ENCODE results near the gene CMIP.

Gene CMIP

GRCh38 chr16:81539009-81539758 lies 94.6 kb downstream of the CMIP start:
- no peak for DNase-seq (ENCODE audit: low read depth, low spot score)
- H3K4me3 ChIP-seq (ENCODE audit: low read length) = no peak overlapping the region

- H3K4me3 ChIP-seq (ENCODE audit: low read length) = no peak overlapping the region
- DNase-seq (ENCODE audit: low read depth, low spot score) = no peak
Observed at GRCh38 chr16:81539759-81540472, 95.3 kb downstream of the CMIP start.

- H3K4me3 ChIP-seq (ENCODE audit: low read length) = no peak overlapping the region
- no peak for DNase-seq (ENCODE audit: low read depth, low spot score)
Observed at GRCh38 chr16:81541314-81541713, 96.7 kb downstream of the CMIP start.

GRCh38 chr16:81542609-81543570 lies 98.3 kb downstream of the CMIP start:
- H3K4me3 ChIP-seq (ENCODE audit: low read length) = no peak overlapping the region
- DNase-seq (ENCODE audit: low read depth, low spot score) = no peak

- no peak for DNase-seq (ENCODE audit: low read depth, low spot score)
- no peak overlapping the region for H3K4me3 ChIP-seq (ENCODE audit: low read length)
Observed at GRCh38 chr16:81543571-81543970, 99.0 kb downstream of the CMIP start.

GRCh38 chr16:81544261-81544660 lies 99.7 kb downstream of the CMIP start:
- DNase-seq (ENCODE audit: low read depth, low spot score) = no peak
- no peak overlapping the region for H3K4me3 ChIP-seq (ENCODE audit: low read length)

- no peak for DNase-seq (ENCODE audit: low read depth, low spot score)
- no peak overlapping the region for H3K4me3 ChIP-seq (ENCODE audit: low read length)
Observed at GRCh38 chr16:81544700-81545271, 100.2 kb downstream of the CMIP start.

- DNase-seq (ENCODE audit: low read depth, low spot score) = no peak
- no peak overlapping the region for H3K4me3 ChIP-seq (ENCODE audit: low read length)
Observed at GRCh38 chr16:81545470-81546250, 101.1 kb downstream of the CMIP start.

GRCh38 chr16:81546781-81547180 lies 102.2 kb downstream of the CMIP start:
- DNase-seq (ENCODE audit: low read depth, low spot score) = no peak
- H3K4me3 ChIP-seq (ENCODE audit: low read length) = no peak overlapping the region

GRCh38 chr16:81547194-81547938 lies 102.8 kb downstream of the CMIP start:
- DNase-seq (ENCODE audit: low read depth, low spot score) = no peak
- H3K4me3 ChIP-seq (ENCODE audit: low read length) = no peak overlapping the region

- no peak overlapping the region for H3K4me3 ChIP-seq (ENCODE audit: low read length)
- no peak for DNase-seq (ENCODE audit: low read depth, low spot score)
Observed at GRCh38 chr16:81547939-81548216, 103.3 kb downstream of the CMIP start.

GRCh38 chr16:81548551-81548875 lies 103.9 kb downstream of the CMIP start:
- no peak overlapping the region for H3K4me3 ChIP-seq (ENCODE audit: low read length)
- no peak for DNase-seq (ENCODE audit: low read depth, low spot score)

GRCh38 chr16:81548876-81549546 lies 104.4 kb downstream of the CMIP start:
- no peak for DNase-seq (ENCODE audit: low read depth, low spot score)
- no peak overlapping the region for H3K4me3 ChIP-seq (ENCODE audit: low read length)

- no peak overlapping the region for H3K4me3 ChIP-seq (ENCODE audit: low read length)
- no peak for DNase-seq (ENCODE audit: low read depth, low spot score)
Observed at GRCh38 chr16:81549547-81550431, 105.2 kb downstream of the CMIP start.

GRCh38 chr16:81550432-81550808 lies 105.8 kb downstream of the CMIP start:
- DNase-seq (ENCODE audit: low read depth, low spot score) = no peak
- H3K4me3 ChIP-seq (ENCODE audit: low read length) = no peak overlapping the region

GRCh38 chr16:81551151-81551808 lies 106.7 kb downstream of the CMIP start:
- no peak overlapping the region for H3K4me3 ChIP-seq (ENCODE audit: low read length)

More at GRCh38 chr16:81551151-81551808, 106.7 kb downstream of the CMIP start:
- DNase-seq (ENCODE audit: low read depth, low spot score) = no peak
